ENCODE measurements around the gene ZSCAN21. TPM values are rescaled to one million over a fixed set of nuclear protein-coding genes. Genes with fewer than 3 reads are reported as not detected.
"Not testable (repeated sequence)": the region's sequence is repeated elsewhere in the genome, so short reads cannot be mapped to it uniquely, and the experiment has no call there.

ZSCAN21 gene
- total RNA-seq, 1 donor: 9.8 TPM

- peaks cover 8% of the 10 kb centered on the region for H3K4me1 ChIP-seq (ENCODE audit: insufficient read depth, low read length)
- peak; percentile 23 for DNase-seq (ENCODE audit: insufficient read length, low spot score, missing footprints)
- peaks cover 14% of the 10 kb centered on the region for H3K79me2 ChIP-seq (ENCODE audit: insufficient read depth, low read length)
- no peak overlapping the region for H3K27ac ChIP-seq (ENCODE audit: low read depth, low read length)
- H3K4me3 ChIP-seq (ENCODE audit: insufficient read depth, low read length): no peak overlapping the region
- no peak overlapping the region for H2AFZ ChIP-seq (ENCODE audit: low read length)
- H3K36me3 ChIP-seq (ENCODE audit: insufficient read depth, low read length): no peaks in the 10 kb centered on the region
- TF ChIP-seq, protein P1, sequence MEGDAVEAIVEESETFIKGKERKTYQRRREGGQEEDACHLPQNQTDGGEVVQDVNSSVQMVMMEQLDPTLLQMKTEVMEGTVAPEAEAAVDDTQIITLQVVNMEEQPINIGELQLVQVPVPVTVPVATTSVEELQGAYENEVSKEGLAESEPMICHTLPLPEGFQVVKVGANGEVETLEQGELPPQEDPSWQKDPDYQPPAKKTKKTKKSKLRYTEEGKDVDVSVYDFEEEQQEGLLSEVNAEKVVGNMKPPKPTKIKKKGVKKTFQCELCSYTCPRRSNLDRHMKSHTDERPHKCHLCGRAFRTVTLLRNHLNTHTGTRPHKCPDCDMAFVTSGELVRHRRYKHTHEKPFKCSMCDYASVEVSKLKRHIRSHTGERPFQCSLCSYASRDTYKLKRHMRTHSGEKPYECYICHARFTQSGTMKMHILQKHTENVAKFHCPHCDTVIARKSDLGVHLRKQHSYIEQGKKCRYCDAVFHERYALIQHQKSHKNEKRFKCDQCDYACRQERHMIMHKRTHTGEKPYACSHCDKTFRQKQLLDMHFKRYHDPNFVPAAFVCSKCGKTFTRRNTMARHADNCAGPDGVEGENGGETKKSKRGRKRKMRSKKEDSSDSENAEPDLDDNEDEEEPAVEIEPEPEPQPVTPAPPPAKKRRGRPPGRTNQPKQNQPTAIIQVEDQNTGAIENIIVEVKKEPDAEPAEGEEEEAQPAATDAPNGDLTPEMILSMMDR (IDR thresholded peaks at IDR 0.05; ENCODE audit: extremely low read depth, low read depth, low read length): no peak
- H4K20me1 ChIP-seq (ENCODE audit: insufficient read depth, low read length): no peaks in the 10 kb centered on the region
- H3K9me3 ChIP-seq (ENCODE audit: low read depth, low read length): no peaks in the 10 kb centered on the region
- peaks cover 8% of the 10 kb centered on the region for H3K27me3 ChIP-seq (ENCODE audit: insufficient read depth, low read length)
- no peak overlapping the region for H3K4me2 ChIP-seq (ENCODE audit: insufficient read depth, low read length)
Observed at GRCh38 chr7:100011516-100011915, 38.1 kb upstream of the ZSCAN21 start.

DNA sequence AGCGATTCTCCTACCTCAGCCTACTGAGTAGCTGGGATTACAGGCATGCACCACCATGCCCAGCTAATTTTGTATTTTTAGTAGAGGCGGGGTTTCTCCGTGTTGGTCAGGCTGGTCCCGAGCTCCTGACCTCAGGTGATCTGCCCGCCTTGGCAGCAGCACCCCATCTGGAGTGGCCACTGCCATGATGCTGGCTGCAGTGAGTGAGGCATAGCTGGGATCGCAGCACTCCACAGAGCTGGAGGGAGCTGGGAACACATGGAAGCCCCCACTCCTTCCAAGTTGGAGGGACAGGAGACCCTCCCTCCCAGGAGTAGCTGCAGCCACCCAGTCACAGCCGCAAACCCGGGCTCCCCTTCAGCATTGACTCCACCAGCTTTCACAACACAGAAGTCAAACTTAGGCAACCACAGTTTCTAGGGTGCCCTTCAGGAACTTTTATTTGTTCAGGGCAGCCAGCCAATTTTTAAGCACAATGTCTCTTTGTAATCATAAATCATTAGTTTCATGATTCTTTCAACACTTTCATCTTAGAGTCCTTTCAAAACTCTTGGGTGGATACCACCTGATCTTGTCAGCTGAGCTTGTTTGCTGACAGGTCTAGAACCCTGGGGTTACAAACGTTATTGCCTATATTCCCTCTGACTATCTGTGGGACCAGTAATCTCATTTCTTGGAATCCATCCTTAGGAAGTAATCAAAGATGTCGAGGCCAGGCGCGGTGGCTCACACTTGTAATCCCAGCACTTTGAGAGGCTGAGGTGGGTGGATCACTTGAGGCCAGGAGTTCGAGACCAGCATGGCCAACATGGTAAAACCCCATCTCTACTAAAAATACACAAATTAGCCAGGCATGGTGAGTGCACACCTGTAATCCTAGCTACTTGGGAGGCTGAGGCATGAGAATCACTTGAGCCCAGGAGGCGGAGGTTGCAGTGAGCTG is 36.9 kb upstream of the ZSCAN21 start:
- not testable (repeated sequence) for H3K4me2 ChIP-seq (ENCODE audit: insufficient read depth, low read length)

DNA sequence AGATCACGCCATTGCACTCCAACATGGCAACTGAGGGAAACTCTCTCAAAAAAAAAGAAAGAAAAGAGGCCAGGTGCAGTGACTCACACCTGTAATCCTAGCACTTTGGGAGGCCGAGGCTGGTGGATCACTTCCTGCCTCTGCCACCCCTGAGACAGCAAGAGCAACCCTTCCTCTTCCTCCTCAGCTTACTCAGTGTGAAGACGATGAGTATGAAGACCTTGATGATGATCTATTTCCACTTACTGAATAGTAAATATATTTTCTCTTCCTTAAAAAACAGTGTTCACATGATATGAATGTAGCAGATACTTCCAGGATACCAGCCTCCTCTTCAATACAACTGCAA is 36.3 kb upstream of the ZSCAN21 start:
- H3K9me3 ChIP-seq (ENCODE audit: low read depth, low read length): no peaks in the 10 kb centered on the region
- H2AFZ ChIP-seq (ENCODE audit: low read length): no peak overlapping the region
- TF ChIP-seq, protein P1 (IDR thresholded peaks at IDR 0.05; ENCODE audit: extremely low read depth, low read depth, low read length): no peak
- peaks cover 10% of the 10 kb centered on the region for H4K20me1 ChIP-seq (ENCODE audit: insufficient read depth, low read length)
- H3K4me3 ChIP-seq (ENCODE audit: insufficient read depth, low read length): no peak overlapping the region
- peaks cover 32% of the 10 kb centered on the region for H3K79me2 ChIP-seq (ENCODE audit: insufficient read depth, low read length)
- peaks cover 6% of the 10 kb centered on the region for H3K36me3 ChIP-seq (ENCODE audit: insufficient read depth, low read length)
- no peak overlapping the region for H3K27ac ChIP-seq (ENCODE audit: low read depth, low read length)
- H3K4me2 ChIP-seq (ENCODE audit: insufficient read depth, low read length): no peak overlapping the region
- peaks cover 8% of the 10 kb centered on the region for H3K27me3 ChIP-seq (ENCODE audit: insufficient read depth, low read length)
- no peak for DNase-seq (ENCODE audit: insufficient read length, low spot score, missing footprints)
- H3K4me1 ChIP-seq (ENCODE audit: insufficient read depth, low read length): peaks cover 18% of the 10 kb centered on the region

More for the DNA sequence above, 36.9 kb upstream of the ZSCAN21 start:
- not testable (repeated sequence) for H3K27ac ChIP-seq (ENCODE audit: low read depth, low read length); H3K27me3 ChIP-seq (ENCODE audit: insufficient read depth, low read length); H3K4me3 ChIP-seq (ENCODE audit: insufficient read depth, low read length); H3K9me3 ChIP-seq (ENCODE audit: low read depth, low read length); DNase-seq (ENCODE audit: insufficient read length, low spot score, missing footprints); H2AFZ ChIP-seq (ENCODE audit: low read length); H4K20me1 ChIP-seq (ENCODE audit: insufficient read depth, low read length); H3K36me3 ChIP-seq (ENCODE audit: insufficient read depth, low read length)
- Histone ChIP-seq H3K4me1 (ENCODE audit: insufficient read depth, low read length) (peaks cover 17% of the 10 kb centered on the region), H3K79me2 (ENCODE audit: insufficient read depth, low read length) (peaks cover 26% of the 10 kb centered on the region)

- H3K36me3 ChIP-seq (ENCODE audit: insufficient read depth, low read length): peaks cover 10% of the 10 kb centered on the region
- H3K4me1 ChIP-seq (ENCODE audit: insufficient read depth, low read length): peaks cover 18% of the 10 kb centered on the region
- H3K4me3 ChIP-seq (ENCODE audit: insufficient read depth, low read length): peak within 1 kb of the TSS; percentile 84
- H3K27ac ChIP-seq (ENCODE audit: low read depth, low read length): peak within 1 kb of the TSS; percentile 91
- no peaks in the 10 kb centered on the region for H3K9me3 ChIP-seq (ENCODE audit: low read depth, low read length)
- DNase-seq (ENCODE audit: insufficient read length, low spot score, missing footprints): peak; percentile 98
- H4K20me1 ChIP-seq (ENCODE audit: insufficient read depth, low read length): peaks cover 21% of the 10 kb centered on the region
- peak within 1 kb of the TSS; percentile 96 for H2AFZ ChIP-seq (ENCODE audit: low read length)
- TF ChIP-seq, protein P1 (IDR thresholded peaks at IDR 0.05; ENCODE audit: extremely low read depth, low read depth, low read length): no peak
- H3K79me2 ChIP-seq (ENCODE audit: insufficient read depth, low read length): peaks cover 54% of the 10 kb centered on the region
- peak within 1 kb of the TSS; percentile 84 for H3K4me2 ChIP-seq (ENCODE audit: insufficient read depth, low read length)
- peaks cover 8% of the 10 kb centered on the region for H3K27me3 ChIP-seq (ENCODE audit: insufficient read depth, low read length)
Observed at GRCh38 chr7:100015232-100016214, 34.1 kb upstream of the ZSCAN21 start, which contains the start of gene ZKSCAN1. TSS of gene ZKSCAN1 (plus strand) at chr7:100015596. CDS start at chr7:100023507, 7,911 bp downstream.

All from osteoblast (primary cell).